ENCODE data around the gene YPEL4. TPM values are rescaled to one million over a fixed set of nuclear protein-coding genes. Genes with fewer than 3 reads are reported as not detected.

Gene YPEL4
- total RNA-seq, 4 donors from 2014 or later, result 0.56 to 0.95 TPM; not detected in 2

GRCh38 chr11:57651408-57651807 is 1.7 kb upstream of the YPEL4 start:
- Histone ChIP-seq H3K9me3 (no peaks in the 10 kb centered on the region), H3K36me3 (no peaks in the 10 kb centered on the region), H3K27me3 (peaks cover 7 to 55% (median 14%) of the 10 kb centered on the region in 4 donors), H3K4me3 (no peak overlapping the region), H3K4me1 (peaks cover 22 to 42% (median 36%) of the 10 kb centered on the region in 3 donors), H3K27ac (no peak overlapping the region)
- intact Hi-C loops (cut with DNase I), result no loop called here
- no peak for DNase-seq
- WGBS, 2 donors, result 80 to 83% methylated on average over 7 of the region's 7 CpGs
- no peak for TF ChIP-seq CTCF (IDR thresholded peaks at IDR 0.05)
- no peak for TF ChIP-seq POLR2A (IDR thresholded peaks at IDR 0.05)

- Histone ChIP-seq H3K27ac (no peak overlapping the region), H3K4me1 (peaks cover 27 to 47% (median 42%) of the 10 kb centered on the region in 3 donors), H3K9me3 (no peaks in the 10 kb centered on the region), H3K36me3 (no peaks in the 10 kb centered on the region), H3K4me3 (no peak overlapping the region), H3K27me3 (peaks cover 7 to 62% (median 14%) of the 10 kb centered on the region in 4 donors)
- intact Hi-C loops (cut with DNase I), result no loop called here
- 51 to 68% methylated on average over 5 of the region's 5 CpGs for WGBS, 2 donors
- no peak for TF ChIP-seq POLR2A (IDR thresholded peaks at IDR 0.05)
- no peak for TF ChIP-seq CTCF (IDR thresholded peaks at IDR 0.05)
- no peak for DNase-seq
Observed at GRCh38 chr11:57650739-57651090, 1.0 kb upstream of the YPEL4 start.

- no peak for TF ChIP-seq CTCF (IDR thresholded peaks at IDR 0.05)
- no peak for TF ChIP-seq POLR2A (IDR thresholded peaks at IDR 0.05)
- H3K4me3 ChIP-seq, result peak overlapping the region; percentile 9 to 58 (median 40)
- H3K4me1 ChIP-seq, result peaks cover 36 to 63% (median 49%) of the 10 kb centered on the region in 3 donors
- no peak for DNase-seq
- H3K9me3 ChIP-seq, result no peaks in the 10 kb centered on the region
- WGBS, 2 donors, result 5% methylated on average over 21 of the region's 23 CpGs
- H3K27me3 ChIP-seq, result peaks cover 7 to 65% (median 14%) of the 10 kb centered on the region in 4 donors
- intact Hi-C loops (cut with DNase I), result loop anchor here (5.0 kb wide), 1 partner anchor 167 kb away; no protein-coding TSS in a partner anchor
- H3K36me3 ChIP-seq, result no peaks in the 10 kb centered on the region
- peak overlapping the region in 3 of 4 donors; percentile 6 to 76 (median 34) for H3K27ac ChIP-seq
Observed at GRCh38 chr11:57648801-57649735, 644 bp downstream of the YPEL4 start.

GRCh38 chr11:57647960-57648800 is 1.5 kb downstream of the YPEL4 start:
- H3K4me1 ChIP-seq, result peaks cover 36 to 63% (median 49%) of the 10 kb centered on the region in 3 donors
- intact Hi-C loops (cut with DNase I), result loop anchor here (5.0 kb wide), 1 partner anchor 166 kb away; no protein-coding TSS in a partner anchor
- H3K27me3 ChIP-seq, result peaks cover 7 to 62% (median 14%) of the 10 kb centered on the region in 4 donors
- no peak for DNase-seq
- H3K9me3 ChIP-seq, result no peaks in the 10 kb centered on the region
- no peaks in the 10 kb centered on the region for H3K36me3 ChIP-seq
- H3K4me3 ChIP-seq, result peak overlapping the region in 2 of 4 donors; percentile 44 to 58
- WGBS, 2 donors, result 9 to 11% methylated on average over 6 to 11 of the region's 13 CpGs
- no peak overlapping the region for H3K27ac ChIP-seq
- TF ChIP-seq CTCF (IDR thresholded peaks at IDR 0.05) (no peak), POLR2A (IDR thresholded peaks at IDR 0.05) (no peak)

All from esophagus squamous epithelium (tissue), 5 donors.